ENCODE data around the gene RNASE7. TPM values are rescaled to one million over a fixed set of nuclear protein-coding genes. Genes with fewer than 3 reads are reported as not detected.

RNASE7 gene
- total RNA-seq, 1 donor from 2014 or later, result not detected

- Histone ChIP-seq H3K4me3 (ENCODE audit: insufficient read depth, low read depth, low read length) (peak overlapping the region; percentile 81), H2AFZ (ENCODE audit: low read depth, low read length) (peak overlapping the region; percentile 58), H3K27me3 (ENCODE audit: insufficient read depth, low read length) (no peaks in the 10 kb centered on the region), H3K4me1 (ENCODE audit: insufficient read depth, low read length) (peaks cover 32% of the 10 kb centered on the region), H3K4me2 (ENCODE audit: low read length) (peak overlapping the region; percentile 99), H3K9ac (ENCODE audit: low read length) (peak overlapping the region; percentile 98), H3K36me3 (ENCODE audit: insufficient read depth, low read length) (peaks cover 19% of the 10 kb centered on the region), H3K27ac (ENCODE audit: low read depth, low read length) (peak overlapping the region; percentile 97), H4K20me1 (ENCODE audit: insufficient read depth, low read length) (peaks cover 38% of the 10 kb centered on the region), H3K79me2 (ENCODE audit: insufficient read depth, low read length) (peaks cover 42% of the 10 kb centered on the region), H3K9me3 (ENCODE audit: insufficient read depth, low read depth, low read length) (no peaks in the 10 kb centered on the region)
- H3K27ac Mint-ChIP-seq (ENCODE audit: unreplicated experiment), result peak overlapping the region; percentile 98
- peak overlapping the region; percentile 94 for H3K4me3 Mint-ChIP-seq (ENCODE audit: unreplicated experiment)
- no peaks in the 10 kb centered on the region for H3K27me3 Mint-ChIP-seq (ENCODE audit: low read depth, unreplicated experiment)
- peaks cover 29% of the 10 kb centered on the region for H3K4me1 Mint-ChIP-seq (ENCODE audit: low read depth, unreplicated experiment)
- H3K36me3 Mint-ChIP-seq (ENCODE audit: low read depth, unreplicated experiment), result peaks cover 15% of the 10 kb centered on the region
- FAIRE-seq (no peak), DNase-seq (ENCODE audit: low read depth) (peak; percentile 27)
- H3K9me3 Mint-ChIP-seq (ENCODE audit: unreplicated experiment), result no peaks in the 10 kb centered on the region
- TF ChIP-seq CTCF (IDR thresholded peaks at IDR 0.05; ENCODE audit: insufficient read depth, low read depth, low read length) (no peak), EZH2 (IDR thresholded peaks at IDR 0.05; ENCODE audit: insufficient read depth, low read length) (no peak)
Measured at GRCh38 chr14:21070610-21071224, 28.6 kb downstream of the RNASE7 start.

GRCh38 chr14:21071225-21072030, 29.3 kb downstream of the RNASE7 start:
- peaks cover 21% of the 10 kb centered on the region for H3K36me3 Mint-ChIP-seq (ENCODE audit: low read depth, unreplicated experiment)
- H3K9ac ChIP-seq (ENCODE audit: low read length), result peak overlapping the region; percentile 98
- peak overlapping the region; percentile 97 for H3K27ac ChIP-seq (ENCODE audit: low read depth, low read length)
- H3K4me2 ChIP-seq (ENCODE audit: low read length), result peak overlapping the region; percentile 99
- H3K4me1 ChIP-seq (ENCODE audit: insufficient read depth, low read length), result peaks cover 32% of the 10 kb centered on the region
- peak overlapping the region; percentile 58 for H2AFZ ChIP-seq (ENCODE audit: low read depth, low read length)
- no peaks in the 10 kb centered on the region for H3K9me3 ChIP-seq (ENCODE audit: insufficient read depth, low read depth, low read length)
- peak overlapping the region; percentile 94 for H3K4me3 Mint-ChIP-seq (ENCODE audit: unreplicated experiment)
- peak overlapping the region; percentile 81 for H3K4me3 ChIP-seq (ENCODE audit: insufficient read depth, low read depth, low read length)
- TF ChIP-seq CTCF (IDR thresholded peaks at IDR 0.05; ENCODE audit: insufficient read depth, low read depth, low read length) (no peak), EZH2 (IDR thresholded peaks at IDR 0.05; ENCODE audit: insufficient read depth, low read length) (no peak)
- peaks cover 29% of the 10 kb centered on the region for H3K4me1 Mint-ChIP-seq (ENCODE audit: low read depth, unreplicated experiment)
- FAIRE-seq (no peak), DNase-seq (ENCODE audit: low read depth) (peak; percentile 94)
- peak overlapping the region; percentile 98 for H3K27ac Mint-ChIP-seq (ENCODE audit: unreplicated experiment)
- H3K9me3 Mint-ChIP-seq (ENCODE audit: unreplicated experiment), result no peaks in the 10 kb centered on the region
- peaks cover 49% of the 10 kb centered on the region for H3K79me2 ChIP-seq (ENCODE audit: insufficient read depth, low read length)
- H3K27me3 Mint-ChIP-seq (ENCODE audit: low read depth, unreplicated experiment), result no peaks in the 10 kb centered on the region
- H3K27me3 ChIP-seq (ENCODE audit: insufficient read depth, low read length), result no peaks in the 10 kb centered on the region
- H4K20me1 ChIP-seq (ENCODE audit: insufficient read depth, low read length), result peaks cover 45% of the 10 kb centered on the region
- peaks cover 26% of the 10 kb centered on the region for H3K36me3 ChIP-seq (ENCODE audit: insufficient read depth, low read length)

All from astrocyte (in vitro differentiated cells and primary cell).